ENCODE data around the gene CD2. TPM values are rescaled to one million over a fixed set of nuclear protein-coding genes. Genes with fewer than 3 reads are reported as not detected.

The CD2 gene
- total RNA-seq, 6 donors from 2014 or later = 3.8 to 23.5 (median 7.9) TPM

- H3K4me1 ChIP-seq = no peaks in the 10 kb centered on the region
- no peaks in the 10 kb centered on the region for H3K36me3 ChIP-seq
- TF ChIP-seq CTCF (IDR thresholded peaks at IDR 0.05) = no peak
- 66 to 78% methylated on average over 4 of the region's 4 CpGs for WGBS, 2 donors
- no peaks in the 10 kb centered on the region for H3K27me3 ChIP-seq
- DNase-seq = no peak
- no peak overlapping the region for H3K27ac ChIP-seq
- no peaks in the 10 kb centered on the region for H3K9me3 ChIP-seq
- no peak overlapping the region for H3K4me3 ChIP-seq
- ATAC-seq (ENCODE audit: low FRiP score in 2 of 2) = no peak
Measured at GRCh38 chr1:116721451-116722007, 32.7 kb upstream of the CD2 start.

- no peaks in the 10 kb centered on the region for H3K4me1 ChIP-seq
- no peak overlapping the region for H3K27ac ChIP-seq
- 84 to 88% methylated on average over 4 of the region's 4 CpGs for WGBS, 2 donors
- ATAC-seq (ENCODE audit: low FRiP score in 2 of 2) (no peak), DNase-seq (no peak)
- H3K9me3 ChIP-seq = no peaks in the 10 kb centered on the region
- no peaks in the 10 kb centered on the region for H3K27me3 ChIP-seq
- no peak overlapping the region for H3K4me3 ChIP-seq
- H3K36me3 ChIP-seq = no peaks in the 10 kb centered on the region
- TF ChIP-seq CTCF (IDR thresholded peaks at IDR 0.05) (no peak), POLR2A (IDR thresholded peaks at IDR 0.05) (no peak), POLR2AphosphoS5 (IDR thresholded peaks at IDR 0.05) (no peak), EP300 (IDR thresholded peaks at IDR 0.05) (no peak)
Measured at GRCh38 chr1:116722016-116722838, 32.0 kb upstream of the CD2 start.

GRCh38 chr1:116724765-116725375, 29.4 kb upstream of the CD2 start:
- Histone ChIP-seq H3K4me1 (no peaks in the 10 kb centered on the region), H3K27me3 (no peaks in the 10 kb centered on the region), H3K9me3 (no peaks in the 10 kb centered on the region), H3K36me3 (no peaks in the 10 kb centered on the region), H3K4me3 (no peak overlapping the region), H3K27ac (no peak overlapping the region)
- 44 to 46% methylated on average over 7 of the region's 7 CpGs for WGBS, 2 donors
- ATAC-seq (ENCODE audit: low FRiP score in 2 of 2) (peak in 1 of 2 donors; percentile 61), DNase-seq (no peak)
- TF ChIP-seq POLR2AphosphoS5 (IDR thresholded peaks at IDR 0.05) (no peak), CTCF (IDR thresholded peaks at IDR 0.05) (peak; percentile 19 to 66 (median 58)), EP300 (IDR thresholded peaks at IDR 0.05) (no peak)

- Histone ChIP-seq H3K4me1 (no peaks in the 10 kb centered on the region), H3K36me3 (no peaks in the 10 kb centered on the region), H3K9me3 (no peaks in the 10 kb centered on the region), H3K27me3 (no peaks in the 10 kb centered on the region), H3K4me3 (no peak overlapping the region), H3K27ac (no peak overlapping the region)
- DNase-seq (no peak), ATAC-seq (ENCODE audit: low FRiP score in 2 of 2) (no peak)
- 67 to 95% methylated on average over 3 of the region's 3 CpGs for WGBS, 2 donors
- TF ChIP-seq POLR2A (IDR thresholded peaks at IDR 0.05) = no peak
- TF ChIP-seq EP300 (IDR thresholded peaks at IDR 0.05) = no peak
- no peak for TF ChIP-seq CTCF (IDR thresholded peaks at IDR 0.05)
- TF ChIP-seq POLR2AphosphoS5 (IDR thresholded peaks at IDR 0.05) = no peak
Measured at GRCh38 chr1:116725798-116726197, 28.4 kb upstream of the CD2 start.
